Stimulated activated naive CD4-positive, alpha-beta T cell (primary cell): ENCODE results near the gene NELFB.

Source experiments
- DNase-seq, 6 experiments: peaks; one replicate each; lab custom pipeline; 2025; lab: John Stamatoyannopoulos, UW

The NELFB gene

DNA sequence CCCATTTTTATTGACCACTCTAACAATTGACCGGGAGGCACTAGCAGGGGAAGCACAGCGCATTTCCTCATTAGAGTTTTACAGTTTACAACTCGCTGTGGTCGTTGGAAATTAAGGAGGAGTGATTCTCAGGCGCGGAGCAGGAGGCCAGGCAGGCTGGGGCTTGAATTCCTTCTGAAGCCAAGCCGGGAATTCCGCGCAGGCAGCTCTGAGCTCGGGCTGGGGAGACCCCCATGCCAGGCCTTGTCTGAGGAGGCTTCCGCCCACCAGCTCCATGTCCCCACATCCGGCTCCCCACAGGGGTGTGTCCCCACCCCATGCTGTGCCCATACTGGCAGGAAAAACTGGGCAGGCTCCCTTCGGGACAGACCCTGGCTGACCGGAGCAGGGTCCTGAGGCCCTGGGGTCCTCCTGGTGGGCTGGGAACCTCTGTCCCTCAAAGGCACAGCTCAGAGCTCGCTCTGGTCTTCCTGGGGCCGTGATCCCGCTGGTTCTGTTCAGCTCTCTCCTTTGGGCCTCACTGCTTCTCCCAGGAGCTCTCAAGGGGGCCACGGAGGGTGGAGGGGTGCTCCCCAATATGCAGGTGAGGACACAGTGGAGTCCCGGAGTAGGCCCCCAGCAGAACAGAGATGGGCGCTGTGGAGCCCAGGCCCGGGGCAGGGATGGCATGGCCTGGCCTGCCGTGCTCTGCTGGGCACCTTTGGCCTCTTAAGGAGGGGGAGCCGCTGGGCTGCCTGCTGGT, 48.2 kb downstream of the NELFB start:
- DNase-seq = no peak

DNA sequence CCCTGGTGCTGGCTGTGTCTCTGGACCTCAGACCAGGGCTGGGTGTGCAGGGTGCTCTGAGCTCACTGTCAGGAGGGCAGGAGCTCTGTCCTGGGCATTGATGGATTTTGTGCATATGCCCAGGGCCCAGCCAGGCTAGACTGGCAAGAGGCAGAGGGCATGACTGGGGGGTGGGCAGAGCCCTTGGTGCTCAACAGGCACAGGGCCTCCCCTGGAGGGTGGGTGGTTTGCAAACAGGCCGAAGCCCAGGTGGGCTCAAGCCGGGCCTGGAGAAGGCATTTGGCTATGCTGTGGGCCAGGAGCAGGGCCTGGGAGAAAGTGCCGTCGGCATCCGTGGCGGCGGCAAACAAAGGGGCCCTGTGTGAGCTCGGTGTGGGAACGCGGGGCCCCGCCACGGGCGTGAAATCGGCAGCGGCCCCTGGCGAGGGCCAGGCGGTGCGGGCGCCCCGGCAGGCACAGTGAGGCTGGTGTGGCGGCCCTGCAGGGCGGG, 48.8 kb downstream of the NELFB start:
- no peak for DNase-seq

DNA sequence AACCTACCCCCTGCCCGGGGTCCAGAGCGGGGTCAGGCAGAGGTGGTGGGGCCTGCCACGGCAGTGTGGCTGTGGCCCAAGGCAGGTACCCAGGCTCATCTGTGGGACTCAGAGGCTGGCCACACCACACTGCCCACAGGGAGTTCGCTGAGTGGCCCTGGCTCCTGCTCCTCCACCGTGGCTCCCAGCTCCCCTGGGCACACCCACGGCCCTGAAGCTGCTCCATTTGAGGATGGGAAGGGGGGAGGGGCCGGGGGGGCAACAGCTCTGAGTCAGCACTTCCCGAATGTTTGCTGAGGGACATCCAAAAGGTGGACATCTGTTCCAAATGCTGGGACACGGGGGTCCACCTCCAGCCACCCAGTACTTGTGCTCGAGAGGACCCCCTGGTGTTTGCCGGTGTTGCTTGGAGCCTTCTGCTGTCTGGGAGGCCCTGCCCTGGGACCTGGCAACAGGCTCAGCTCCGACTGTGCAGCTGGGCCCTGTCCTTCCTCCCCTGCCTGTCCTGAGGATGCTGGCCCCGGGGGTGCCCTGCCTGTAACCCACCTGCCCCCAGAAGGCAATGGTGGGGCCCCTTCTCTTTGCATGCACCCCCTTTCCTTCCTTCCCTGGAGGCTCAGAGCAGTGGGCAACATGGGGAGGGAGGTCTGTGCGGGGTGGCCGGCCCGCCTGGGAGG, 49.4 kb downstream of the NELFB start:
- no peak for DNase-seq

DNA sequence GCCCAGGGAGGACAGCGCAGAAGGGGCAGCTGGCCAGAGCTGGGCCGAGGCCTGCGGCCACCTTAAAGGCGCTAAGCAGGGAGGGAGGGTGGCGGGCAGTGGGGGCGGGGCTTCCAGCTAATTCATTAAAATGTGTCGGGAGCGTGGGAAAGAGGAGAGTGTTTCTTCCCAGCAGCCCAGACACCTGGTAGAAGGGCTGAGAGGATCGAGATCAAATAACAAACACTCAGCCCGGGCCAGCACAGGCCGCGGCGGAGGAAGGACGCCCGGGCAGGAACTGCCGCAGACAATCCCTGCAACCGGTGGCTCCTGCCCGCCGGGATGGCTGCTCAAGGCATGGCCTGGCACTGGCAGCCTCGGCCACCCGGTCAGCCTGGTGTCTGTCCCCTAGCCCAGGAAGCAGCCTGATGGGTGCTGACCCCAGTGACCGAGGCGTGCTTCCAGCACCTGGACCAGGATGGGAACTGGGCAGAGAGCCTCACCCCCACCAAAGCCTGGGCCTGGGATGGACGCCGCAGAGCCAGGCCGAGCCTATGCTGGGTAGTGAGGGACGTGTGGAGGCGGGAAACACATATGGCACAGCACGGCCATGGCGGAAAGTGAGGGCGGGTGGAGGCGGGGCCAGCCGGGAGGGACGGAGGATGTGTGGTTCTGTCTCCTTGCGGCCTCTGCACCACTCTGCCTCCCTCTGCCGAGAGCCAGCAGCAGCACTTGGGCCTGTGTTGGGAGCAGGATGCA, 50.1 kb downstream of the NELFB start:
- peak in 5 of 6 experiments; percentile 13 to 38 (median 35) for DNase-seq

DNA sequence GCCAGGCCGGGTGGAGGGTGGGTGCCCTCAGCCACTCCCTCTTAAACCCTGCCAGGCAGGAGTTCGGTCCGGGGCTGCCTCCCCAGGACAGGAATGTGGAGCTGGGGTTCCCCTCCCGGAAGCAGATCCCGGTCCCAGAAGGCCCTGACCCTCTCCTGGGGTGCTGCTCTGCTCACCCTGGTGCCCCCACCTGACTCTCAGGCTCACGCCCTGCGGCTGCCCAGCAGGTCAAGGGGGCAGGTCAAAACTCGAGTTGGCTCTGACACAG, 50.6 kb downstream of the NELFB start:
- no peak for DNase-seq

DNA sequence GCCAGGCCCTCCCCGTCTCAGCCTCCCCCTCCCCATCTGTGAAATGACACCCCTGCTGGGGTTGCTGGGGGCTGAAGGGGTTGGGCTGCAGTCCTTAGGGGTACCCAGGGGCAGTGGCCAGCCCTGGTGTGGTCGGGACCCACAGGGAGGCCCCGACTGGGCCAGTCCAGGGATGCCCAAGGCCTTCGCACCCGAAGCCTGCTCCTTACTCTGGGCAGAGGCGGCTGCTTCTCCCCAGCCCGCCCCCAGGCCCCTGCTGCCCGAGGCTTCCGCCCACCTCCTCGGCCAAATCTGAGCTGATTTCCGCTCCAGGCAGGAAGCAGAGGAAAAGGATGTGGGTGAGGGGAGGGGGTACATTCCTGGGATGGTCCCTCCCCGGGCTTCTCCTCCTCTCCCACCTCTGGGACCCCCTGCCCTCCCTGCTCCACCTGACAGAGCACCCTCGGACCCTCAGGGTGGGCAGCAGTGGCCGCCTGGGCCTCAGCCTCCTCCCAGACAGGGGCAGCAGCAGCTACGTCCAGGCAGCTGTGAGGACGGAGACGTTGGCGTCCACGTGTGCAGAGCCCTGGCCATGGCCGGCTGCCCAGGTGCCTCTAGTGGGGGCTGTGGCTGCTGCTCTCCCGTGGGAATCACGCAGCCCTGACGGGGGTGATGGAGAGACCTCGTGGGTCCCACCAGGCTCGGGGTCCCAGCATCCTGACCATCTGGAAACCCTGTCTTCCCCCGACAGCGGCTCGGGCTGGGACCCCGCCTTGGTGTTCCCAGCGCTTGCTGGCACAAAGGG, 51.1 kb downstream of the NELFB start:
- DNase-seq = no peak

DNA sequence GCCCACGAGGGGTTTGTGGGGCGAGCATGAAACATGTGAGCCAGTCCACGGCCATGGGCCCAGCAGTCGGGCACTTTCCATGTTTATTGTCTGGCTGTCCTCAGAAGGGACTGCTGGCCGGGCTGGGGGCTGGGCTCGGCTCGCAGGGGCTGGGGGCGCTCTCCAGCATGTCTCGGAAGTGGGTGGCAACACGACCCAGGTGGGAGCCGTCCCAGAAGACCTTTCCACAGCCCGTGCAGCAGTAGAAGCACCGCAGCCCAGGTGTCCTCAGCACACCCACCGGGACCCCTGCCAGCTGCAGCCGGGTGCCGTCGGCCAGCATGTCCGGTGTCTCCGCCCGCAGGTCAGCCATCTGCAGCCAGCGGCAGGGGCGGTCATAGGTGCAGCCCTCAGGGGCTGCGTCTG, 51.7 kb downstream of the NELFB start:
- DNase-seq = no peak

DNA sequence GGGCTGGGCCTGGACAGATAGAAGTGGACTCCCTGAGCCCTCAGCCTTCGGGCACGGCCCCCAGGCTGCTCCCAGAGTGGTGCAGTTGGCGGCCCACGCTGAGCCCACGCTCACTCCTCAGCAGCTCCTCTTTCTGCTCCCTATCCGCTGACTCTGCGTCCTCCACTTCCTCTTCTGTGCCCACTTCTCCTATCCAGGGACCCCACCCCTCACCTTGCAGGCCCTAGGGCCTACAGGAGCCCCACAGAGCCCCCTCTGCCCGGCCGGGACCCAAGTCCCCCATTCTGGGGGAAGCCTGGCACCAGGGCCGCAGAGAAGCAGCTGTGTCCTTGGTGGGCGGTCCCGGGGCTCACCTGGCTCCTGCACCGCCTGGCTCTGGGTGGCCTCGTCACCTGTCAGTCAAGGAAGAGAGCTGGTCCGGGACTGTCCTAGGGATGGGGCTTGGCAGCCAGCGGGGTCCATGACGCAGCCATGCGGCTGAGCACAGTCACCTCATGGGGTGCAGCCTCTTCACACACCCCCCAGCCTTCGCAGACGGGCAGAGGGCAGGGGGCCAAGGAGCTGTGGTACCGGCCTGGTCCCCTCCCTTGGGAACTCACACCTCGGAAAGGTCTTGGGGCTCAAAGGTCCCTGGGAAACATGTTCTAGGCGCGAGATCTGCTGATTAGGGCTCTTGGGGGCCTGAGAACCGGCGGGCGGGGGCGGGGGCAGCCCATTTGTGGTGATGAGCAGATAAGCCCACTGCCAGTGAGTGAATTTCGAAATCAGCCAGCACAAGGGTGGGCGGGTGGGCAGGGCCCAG, 52.3 kb downstream of the NELFB start:
- no peak for DNase-seq

DNA sequence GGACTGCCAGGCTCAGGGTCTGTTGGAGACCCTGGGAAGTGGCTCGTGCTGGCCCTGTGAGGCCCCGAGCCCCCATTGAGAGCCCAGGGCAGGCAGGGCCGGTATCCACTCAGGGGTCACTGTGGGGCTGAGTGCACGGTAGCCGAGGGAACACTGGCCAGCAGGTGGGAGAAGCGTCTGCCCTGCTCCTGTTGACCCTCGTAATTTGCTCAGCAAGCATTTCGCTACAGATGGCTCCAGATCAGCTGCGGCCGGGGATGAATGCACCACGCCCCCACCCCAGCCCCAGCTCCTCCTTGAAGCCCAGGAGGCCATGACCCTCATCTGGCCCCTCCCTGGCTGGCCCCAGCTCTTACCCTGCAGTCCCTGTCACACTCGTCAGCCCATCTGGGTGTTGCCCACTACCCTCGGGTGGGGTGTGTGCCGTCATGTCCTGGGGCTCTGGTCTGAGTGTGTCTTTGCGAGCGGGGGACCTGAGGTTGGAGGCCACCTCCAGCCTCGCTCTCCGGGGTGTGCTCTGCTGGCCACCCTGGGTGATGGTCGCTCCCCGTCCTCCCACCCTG, 53.0 kb downstream of the NELFB start:
- no peak for DNase-seq

DNA sequence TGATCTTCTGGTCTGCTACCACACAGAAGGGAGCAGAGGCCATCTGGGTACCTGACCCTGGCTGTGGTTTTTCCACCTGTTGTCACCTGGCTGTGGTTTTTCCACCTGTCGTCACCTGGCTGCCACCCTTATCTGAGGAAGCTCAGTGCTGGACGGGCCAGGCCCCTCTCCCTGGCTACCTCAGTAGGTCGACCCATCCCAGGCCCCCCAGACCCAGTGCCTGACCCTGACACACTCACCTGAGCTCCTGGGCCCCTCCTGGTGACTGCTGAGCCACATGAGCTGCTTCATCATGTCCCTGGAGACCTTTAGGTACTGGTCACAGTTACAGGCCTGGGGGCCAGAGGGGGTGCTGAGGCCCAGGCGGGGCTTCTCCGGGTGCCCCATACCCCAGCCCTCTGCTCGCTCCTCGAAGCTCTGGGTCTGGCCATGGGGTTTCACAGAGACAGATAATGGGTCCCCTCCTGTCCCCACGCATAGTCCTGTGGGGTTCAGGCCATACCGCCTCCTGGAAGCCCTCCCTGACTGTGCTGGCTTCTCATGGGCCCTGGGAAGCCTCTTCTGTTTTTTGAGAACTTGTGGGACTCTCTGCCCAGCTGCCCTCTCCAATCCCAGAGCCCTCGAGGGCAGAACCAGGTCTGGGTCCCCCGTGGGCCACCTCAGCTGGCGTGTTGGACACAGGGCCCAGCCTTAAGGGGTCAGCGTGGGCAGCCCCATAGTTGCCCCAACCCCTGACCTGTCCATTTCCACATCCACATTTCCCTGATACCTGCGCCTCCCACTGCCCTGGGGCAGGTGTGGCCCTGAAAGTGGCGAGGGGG, 54.5 kb downstream of the NELFB start:
- no peak for DNase-seq

DNA sequence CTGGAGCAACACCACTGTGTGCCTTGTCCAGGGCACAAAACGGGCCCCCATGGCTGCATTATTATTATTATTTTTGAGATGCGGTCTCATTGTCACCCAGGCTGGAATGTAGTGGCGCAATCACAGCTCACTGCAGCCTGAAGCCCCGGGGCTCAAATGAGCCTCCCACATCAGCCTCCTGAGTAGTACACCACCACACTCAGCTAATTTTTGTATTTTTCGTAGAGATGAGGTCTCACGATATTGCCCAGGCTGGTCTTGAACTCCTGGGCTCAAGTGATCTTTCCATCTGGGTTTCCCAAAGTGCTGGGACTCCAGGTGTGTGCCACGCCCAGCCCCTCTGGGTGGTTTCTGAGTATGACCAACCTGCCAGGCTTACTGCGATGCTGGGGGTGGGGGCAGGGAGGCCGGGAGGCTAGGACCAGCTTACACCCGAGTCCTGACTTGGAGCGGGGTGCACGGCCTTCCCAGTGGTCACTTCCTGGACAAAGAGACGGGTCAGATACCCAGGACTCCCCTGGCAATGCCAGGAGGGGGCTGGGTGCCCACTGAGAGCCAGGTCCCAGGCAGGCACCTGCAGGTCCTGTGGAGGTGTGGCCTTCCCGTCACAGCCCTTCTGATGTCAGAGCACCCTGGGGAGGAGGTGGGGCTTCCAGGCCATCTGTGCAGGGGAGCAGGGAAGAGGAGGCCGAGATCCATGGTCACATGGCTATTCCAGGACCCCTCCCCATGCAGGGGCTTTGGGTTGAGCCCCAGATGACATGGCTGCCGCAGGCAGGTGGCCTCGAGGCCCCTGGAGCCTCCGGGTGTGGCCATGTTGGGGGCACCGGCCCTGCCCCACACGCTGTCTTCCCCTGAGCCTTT, 55.3 kb downstream of the NELFB start:
- no peak for DNase-seq

DNA sequence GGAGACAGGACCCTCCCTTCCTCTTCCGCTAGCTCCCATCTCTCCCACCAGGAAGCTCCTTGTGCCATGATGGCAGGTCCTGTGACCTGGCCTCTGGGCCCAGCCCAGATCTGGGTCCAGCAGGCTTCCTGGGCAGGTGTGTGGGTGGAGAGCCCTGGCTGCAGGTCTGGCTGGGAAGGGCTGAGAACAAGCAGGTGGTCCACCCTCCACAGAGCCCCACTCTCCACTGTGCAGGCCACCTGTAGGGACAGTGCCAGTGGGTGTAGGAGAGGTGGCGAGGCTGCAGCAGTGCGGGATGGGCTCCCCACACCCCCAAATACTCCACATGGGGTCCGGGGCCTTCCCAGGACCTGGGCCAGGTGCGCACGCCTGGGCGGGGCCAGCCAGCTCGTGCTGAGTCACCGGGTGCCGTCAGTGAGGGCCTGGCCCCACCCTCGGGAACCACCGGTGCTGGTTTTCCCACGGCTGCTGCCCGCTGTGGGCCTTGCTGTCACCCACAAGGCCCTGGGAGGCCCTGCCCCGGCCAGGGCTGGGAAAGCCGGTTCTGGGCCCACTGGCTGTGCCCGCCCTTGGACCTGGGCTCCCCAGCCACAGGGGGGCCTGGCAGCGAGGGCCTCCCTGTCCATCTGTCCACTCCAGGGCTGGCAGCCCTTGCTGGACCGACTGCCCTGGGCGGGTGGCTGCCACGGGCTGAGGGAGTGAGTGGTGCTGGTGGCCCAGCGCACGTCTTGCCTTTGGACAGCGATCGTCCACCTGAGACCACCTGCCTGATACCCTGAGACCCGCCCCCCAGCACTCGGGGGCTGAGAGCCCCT, 56.3 kb downstream of the NELFB start:
- no peak for DNase-seq

DNA sequence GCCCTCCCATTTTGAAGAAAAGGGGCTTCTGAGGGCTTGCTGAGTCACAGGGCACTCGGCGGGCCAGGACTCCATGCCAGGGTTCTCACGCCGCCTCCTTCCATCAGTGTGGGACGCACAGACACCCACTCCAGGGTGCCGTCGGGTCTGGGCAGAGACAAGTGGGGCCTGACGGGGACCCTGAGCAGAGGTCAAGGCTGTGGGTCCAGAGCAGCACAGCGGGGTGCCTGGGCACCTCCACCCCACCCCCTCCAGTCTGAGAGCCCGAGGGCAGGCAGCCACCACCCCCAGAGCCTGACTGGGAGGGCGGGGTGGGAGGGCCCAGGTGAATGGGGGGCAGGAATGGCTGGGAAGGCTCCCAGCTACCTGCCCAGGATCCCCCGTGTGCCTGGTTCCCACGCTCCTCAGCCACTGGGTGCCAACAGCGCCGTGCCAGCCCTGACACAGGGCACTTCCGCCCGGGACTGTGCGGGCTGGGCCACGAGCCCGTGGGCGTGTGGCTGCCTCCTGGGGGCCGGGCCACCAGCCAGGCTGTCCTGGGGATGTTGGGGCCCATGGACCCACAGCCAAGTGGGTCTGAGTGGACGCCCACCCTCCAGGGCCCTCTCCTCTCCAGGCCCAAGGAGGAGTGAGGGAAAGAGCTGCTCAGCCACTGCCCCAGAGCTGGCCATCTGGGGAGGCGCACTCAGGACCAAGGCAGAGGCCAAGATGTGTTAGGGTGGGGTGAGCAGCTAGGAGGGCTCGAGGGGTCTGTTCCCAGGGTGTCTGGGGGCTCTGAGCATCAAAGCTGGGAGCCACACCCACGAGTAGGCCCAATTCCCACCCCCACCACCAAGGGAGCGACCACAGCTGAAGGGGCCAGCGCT, 57.1 kb downstream of the NELFB start:
- no peak for DNase-seq

DNA sequence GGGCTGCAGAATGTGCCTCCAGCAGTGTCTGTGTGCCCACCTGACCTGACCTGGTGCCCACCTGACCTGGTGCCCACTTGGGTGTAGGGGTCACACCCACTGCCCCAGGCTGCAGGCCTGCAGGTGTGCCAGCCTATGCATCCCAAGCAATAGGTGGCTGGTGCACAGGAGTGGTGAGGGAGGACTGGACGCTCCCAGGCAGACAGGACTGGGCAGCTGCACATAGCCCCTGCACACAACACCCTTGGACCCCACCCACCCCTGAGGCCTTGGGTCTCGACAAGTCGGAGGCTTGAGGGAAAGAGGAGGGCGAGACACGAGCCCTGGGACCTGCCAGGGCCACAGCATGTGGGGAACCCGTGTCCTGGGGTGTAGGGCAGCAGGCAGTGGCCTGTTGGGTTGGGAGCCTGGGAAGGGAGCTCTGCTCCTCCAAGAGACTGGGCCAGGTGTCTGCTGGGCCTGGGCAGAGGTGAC, 57.8 kb downstream of the NELFB start:
- no peak for DNase-seq

DNA sequence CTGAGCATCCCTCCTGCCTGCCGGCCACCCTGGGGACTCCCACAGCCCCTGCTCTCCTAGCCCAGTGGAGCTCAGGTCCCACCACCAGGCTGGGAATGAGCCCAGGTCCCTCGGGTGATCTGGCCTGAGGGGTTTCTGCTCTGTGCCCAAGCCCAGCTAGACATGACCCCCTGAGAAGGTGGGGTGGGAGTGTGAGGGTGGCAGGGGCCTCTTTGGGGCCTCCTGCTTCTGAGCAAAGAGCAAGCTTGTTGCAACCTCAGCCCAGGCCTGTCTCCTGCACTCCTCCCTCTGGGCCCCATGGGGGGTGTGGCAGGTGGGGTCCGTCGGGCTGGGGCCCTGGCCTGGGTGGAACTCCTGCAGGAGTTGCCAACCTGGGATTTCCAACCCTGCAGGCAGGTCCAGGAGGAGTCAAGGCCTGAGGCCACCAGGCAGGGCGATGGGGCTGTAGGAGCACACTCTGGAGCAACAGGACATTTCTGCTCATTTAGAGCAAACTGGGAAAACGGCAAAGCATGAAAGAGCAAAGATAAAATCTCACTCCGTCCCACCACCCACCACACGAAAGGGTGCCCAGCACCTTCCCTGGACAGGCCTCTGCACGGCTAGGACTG, 58.3 kb downstream of the NELFB start:
- DNase-seq = no peak

DNA sequence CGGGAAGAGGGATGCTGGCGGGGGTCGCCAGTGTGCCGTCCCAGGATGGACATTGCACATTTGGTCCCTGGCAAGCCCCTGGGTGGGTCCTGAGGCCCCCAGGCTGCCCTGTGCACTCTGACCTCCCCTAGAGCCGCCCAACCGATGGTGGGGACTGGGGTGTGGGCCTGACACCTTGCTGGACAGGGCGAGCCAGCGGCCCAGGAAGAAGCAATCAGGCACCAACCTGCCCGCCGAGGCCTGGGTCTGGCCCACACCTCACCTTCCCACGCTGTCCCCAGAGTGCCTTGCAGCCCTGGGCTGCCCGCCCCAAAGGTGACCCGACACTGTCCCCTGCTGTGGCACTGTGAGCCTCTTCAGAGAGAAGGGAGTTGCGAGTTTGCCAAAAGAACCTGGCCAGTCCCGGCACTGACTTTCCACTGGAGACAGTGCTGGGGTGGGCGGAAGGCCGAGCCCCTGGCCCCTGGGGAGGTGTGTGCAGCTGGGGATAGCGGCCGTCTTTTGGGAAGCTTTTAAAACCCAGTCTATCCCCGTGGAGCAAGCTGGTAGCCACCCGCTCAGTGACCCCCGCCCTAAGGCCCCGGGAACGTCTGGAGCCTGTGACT, 58.9 kb downstream of the NELFB start:
- no peak for DNase-seq
